Breast epithelium (tissue), 3 donors: ENCODE data around the gene ALDH18A1.

Source experiments
- CTCF ChIP-seq, 3 donors: fragments of 450-650 bp; IDR thresholded peaks; one replicate each; pipeline ENCODE4 v1.5.1; 2016 to 2017; ENCODE audit warnings: antibody characterized with exemption in 3 of 3, mild to moderate bottlenecking in 3 of 3, moderate library complexity in 3 of 3
- POLR2A ChIP-seq: fragments of 450-650 bp; IDR thresholded peaks from one replicate; pipeline ENCODE4 v1.6.1; 2016; ENCODE audit warnings: antibody characterized with exemption, mild to moderate bottlenecking, moderate library complexity
- POLR2AphosphoS5 ChIP-seq, 3 donors: sonication (generic); formaldehyde crosslinking; IDR thresholded peaks; one replicate each; pipeline ENCODE4 v1.6.1; 2017; ENCODE audit warnings: antibody characterized with exemption in 3 of 3

- TF ChIP-seq POLR2AphosphoS5 (IDR thresholded peaks at IDR 0.05) (no peak), CTCF (IDR thresholded peaks at IDR 0.05) (no peak), POLR2A (no peak)
Observed at GRCh38 chr10:95691281-95691680, 34.8 kb upstream of the ALDH18A1 start.
